ENCODE measurements around the gene CNTN1. TPM values are rescaled to one million over a fixed set of nuclear protein-coding genes. Genes with fewer than 3 reads are reported as not detected.

Gene CNTN1
- polyA plus RNA-seq, 1 donor from 2014 or later, result 101 TPM

- Histone ChIP-seq H3F3A (ENCODE audit: insufficient read depth, low read length, poor library complexity, severe bottlenecking) (no peaks in the 10 kb centered on the region), H3K9ac (ENCODE audit: low read length) (no peak overlapping the region), H3K79me2 (replicated peaks; ENCODE audit: insufficient read depth, low read length) (no peaks in the 10 kb centered on the region), H3K27me3 (ENCODE audit: insufficient read depth, low read depth, low read length) (no peaks in the 10 kb centered on the region), H3K36me3 (ENCODE audit: insufficient read depth, low read length) (no peaks in the 10 kb centered on the region), H4K20me1 (ENCODE audit: insufficient read depth) (no peaks in the 10 kb centered on the region), H3K4me3 (ENCODE audit: low read length) (no peak overlapping the region), H3K27ac (ENCODE audit: low read length) (no peak overlapping the region), H3K4me2 (ENCODE audit: low read length) (no peak overlapping the region), H2AFZ (ENCODE audit: low read depth, low read length) (no peak overlapping the region), H3K9me2 (ENCODE audit: insufficient read depth, low read length) (no peaks in the 10 kb centered on the region), H3K9me3 (ENCODE audit: low read length) (no peaks in the 10 kb centered on the region)
- TF ChIP-seq EP300 (conservative IDR thresholded peaks at IDR 0.05; ENCODE audit: poor library complexity, severe bottlenecking), result no peak
- TF ChIP-seq CTCF (IDR thresholded peaks at IDR 0.05; ENCODE audit: poor library complexity, severe bottlenecking), result no peak
- no peak for TF ChIP-seq REST (IDR thresholded peaks at IDR 0.05; ENCODE audit: borderline replicate concordance)
- no peak for TF ChIP-seq EZH2 (IDR thresholded peaks at IDR 0.05; ENCODE audit: borderline replicate concordance, insufficient read depth, low read length, poor library complexity, severe bottlenecking)
These were observed 78.5 kb downstream of the CNTN1 start for GRCh38 chr12:40770781-40771180.

DNA sequence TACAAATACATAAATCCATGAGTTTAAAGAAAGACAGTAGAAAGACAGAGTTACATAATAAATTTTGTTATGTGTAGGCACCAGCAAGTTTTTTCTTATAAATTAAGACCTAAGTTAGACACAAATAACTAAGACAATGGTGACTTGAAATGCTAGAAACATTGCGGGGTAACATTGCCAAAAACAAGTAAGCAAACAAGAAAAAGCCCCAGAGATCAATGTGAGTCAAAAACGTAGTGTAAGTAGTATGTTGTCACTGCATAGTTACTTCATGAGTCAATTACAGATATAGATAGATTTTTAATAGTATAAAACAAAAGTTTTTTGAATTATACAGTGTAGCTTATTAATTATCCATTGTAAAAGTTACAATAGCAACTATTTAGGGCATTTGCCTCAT is 83.4 kb downstream of the CNTN1 start:
- Histone ChIP-seq H4K20me1 (ENCODE audit: insufficient read depth) (no peaks in the 10 kb centered on the region), H3K9ac (ENCODE audit: low read length) (no peak overlapping the region), H3K4me3 (ENCODE audit: low read length) (no peak overlapping the region), H2AFZ (ENCODE audit: low read depth, low read length) (no peak overlapping the region), H3K4me2 (ENCODE audit: low read length) (no peak overlapping the region), H3K9me2 (ENCODE audit: insufficient read depth, low read length) (no peaks in the 10 kb centered on the region), H3F3A (ENCODE audit: insufficient read depth, low read length, poor library complexity, severe bottlenecking) (no peaks in the 10 kb centered on the region), H3K27ac (ENCODE audit: low read length) (no peak overlapping the region), H3K27me3 (ENCODE audit: insufficient read depth, low read depth, low read length) (no peaks in the 10 kb centered on the region), H3K36me3 (ENCODE audit: insufficient read depth, low read length) (no peaks in the 10 kb centered on the region), H3K79me2 (replicated peaks; ENCODE audit: insufficient read depth, low read length) (no peaks in the 10 kb centered on the region), H3K9me3 (ENCODE audit: low read length) (no peaks in the 10 kb centered on the region)
- TF ChIP-seq MXI1 (conservative IDR thresholded peaks at IDR 0.05; ENCODE audit: poor library complexity, severe bottlenecking), result no peak
- TF ChIP-seq REST (IDR thresholded peaks at IDR 0.05; ENCODE audit: borderline replicate concordance), result no peak
- TF ChIP-seq EZH2 (IDR thresholded peaks at IDR 0.05; ENCODE audit: borderline replicate concordance, insufficient read depth, low read length, poor library complexity, severe bottlenecking), result no peak
- no peak for TF ChIP-seq EP300 (conservative IDR thresholded peaks at IDR 0.05; ENCODE audit: poor library complexity, severe bottlenecking)
- TF ChIP-seq TAF1 (IDR thresholded peaks at IDR 0.05; ENCODE audit: low read depth), result no peak
- TF ChIP-seq POLR2AphosphoS5 (IDR thresholded peaks at IDR 0.05), result no peak
- TF ChIP-seq CTCF (IDR thresholded peaks at IDR 0.05; ENCODE audit: poor library complexity, severe bottlenecking), result no peak
- TF ChIP-seq RAD21 (conservative IDR thresholded peaks at IDR 0.05), result no peak
- no peak for TF ChIP-seq SMC3 (conservative IDR thresholded peaks at IDR 0.05; ENCODE audit: poor library complexity)

All from neural cell (in vitro differentiated cells).